ENCODE results near the gene TMPRSS9. TPM values are rescaled to one million over a fixed set of nuclear protein-coding genes. Genes with fewer than 3 reads are reported as not detected.

TMPRSS9 gene
- total RNA-seq, 1 experiment from 2014 or later: not detected

- BruUV-seq (replicated peaks): no TSS peak
- DNase-seq (no peak), ATAC-seq (no peak)
- Histone ChIP-seq H3K27ac (ENCODE audit: low read length) (no peak overlapping the region), H3K4me2 (ENCODE audit: low read length) (no peak overlapping the region), H3K36me3 (ENCODE audit: low read depth, low read length) (no peaks in the 10 kb centered on the region), H3F3A (ENCODE audit: low read length, unreplicated experiment) (no peaks in the 10 kb centered on the region), H3K79me2 (ENCODE audit: low read length) (no peaks in the 10 kb centered on the region), H3K4me1 (ENCODE audit: insufficient read depth, low read length) (no peaks in the 10 kb centered on the region), H3K4me3 (ENCODE audit: low read length) (no peak overlapping the region), H4K20me1 (ENCODE audit: low read length) (no peaks in the 10 kb centered on the region), H3K9me2 (replicated peaks; ENCODE audit: low read length) (no peaks in the 10 kb centered on the region), H3K9ac (ENCODE audit: low read length) (no peak overlapping the region), H3K9me3 (ENCODE audit: low read length) (no peaks in the 10 kb centered on the region), H2AFZ (ENCODE audit: low read length) (no peak overlapping the region), H3K27me3 (ENCODE audit: low read length) (peaks cover 12% of the 10 kb centered on the region)
- ChIA-PET POLR2A (ENCODE audit: unreplicated experiment) (no interaction called here), CTCF (no interaction called here)
- TF ChIP-seq EZH2phosphoT487 (IDR thresholded peaks at IDR 0.05; ENCODE audit: borderline replicate concordance, low read length) (no peak), EZH2 (IDR thresholded peaks at IDR 0.05; ENCODE audit: low read length, unreplicated experiment) (no peak)
- TF ChIP-seq, protein P1, sequence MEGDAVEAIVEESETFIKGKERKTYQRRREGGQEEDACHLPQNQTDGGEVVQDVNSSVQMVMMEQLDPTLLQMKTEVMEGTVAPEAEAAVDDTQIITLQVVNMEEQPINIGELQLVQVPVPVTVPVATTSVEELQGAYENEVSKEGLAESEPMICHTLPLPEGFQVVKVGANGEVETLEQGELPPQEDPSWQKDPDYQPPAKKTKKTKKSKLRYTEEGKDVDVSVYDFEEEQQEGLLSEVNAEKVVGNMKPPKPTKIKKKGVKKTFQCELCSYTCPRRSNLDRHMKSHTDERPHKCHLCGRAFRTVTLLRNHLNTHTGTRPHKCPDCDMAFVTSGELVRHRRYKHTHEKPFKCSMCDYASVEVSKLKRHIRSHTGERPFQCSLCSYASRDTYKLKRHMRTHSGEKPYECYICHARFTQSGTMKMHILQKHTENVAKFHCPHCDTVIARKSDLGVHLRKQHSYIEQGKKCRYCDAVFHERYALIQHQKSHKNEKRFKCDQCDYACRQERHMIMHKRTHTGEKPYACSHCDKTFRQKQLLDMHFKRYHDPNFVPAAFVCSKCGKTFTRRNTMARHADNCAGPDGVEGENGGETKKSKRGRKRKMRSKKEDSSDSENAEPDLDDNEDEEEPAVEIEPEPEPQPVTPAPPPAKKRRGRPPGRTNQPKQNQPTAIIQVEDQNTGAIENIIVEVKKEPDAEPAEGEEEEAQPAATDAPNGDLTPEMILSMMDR (conservative IDR thresholded peaks at IDR 0.05; ENCODE audit: low read depth, low read length): no peak
- intact Hi-C loops (cut with micrococcal nuclease): no loop called here
These were observed 4.7 kb upstream of the TMPRSS9 start for GRCh38 chr19:2355168-2356035.

DNA sequence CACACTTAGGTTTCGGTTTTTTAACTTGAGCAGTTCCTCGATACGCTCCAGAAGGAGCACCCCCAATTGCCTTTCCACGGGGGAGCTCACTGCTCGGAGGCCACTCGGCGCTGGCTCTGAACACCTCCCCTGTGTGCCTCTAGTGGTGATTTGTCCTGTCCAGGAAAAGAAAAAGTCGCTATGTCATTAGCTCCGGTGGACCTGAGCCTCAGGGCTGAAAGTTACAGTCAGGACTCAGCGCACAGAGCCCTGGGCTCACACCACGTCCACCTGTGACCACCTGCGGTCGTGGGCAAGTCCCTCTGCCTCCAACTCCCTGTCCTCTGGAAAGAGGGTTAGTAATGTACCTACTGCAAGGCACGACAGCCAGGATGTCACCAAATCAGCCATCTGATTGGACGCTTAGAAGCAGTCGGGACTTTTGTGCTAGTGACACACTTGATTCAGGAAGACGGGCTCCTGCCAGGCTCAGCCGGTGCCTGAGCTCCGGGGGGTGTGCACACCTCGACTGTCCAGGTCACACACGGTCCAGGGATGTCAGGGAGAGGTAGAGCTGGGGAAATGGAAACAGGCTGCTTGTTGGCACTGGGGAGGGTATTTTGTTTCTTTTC lies 3.9 kb upstream of the TMPRSS9 start:
- H3K9me2 ChIP-seq (replicated peaks; ENCODE audit: low read length): no peaks in the 10 kb centered on the region
- no peak overlapping the region for H3K4me2 ChIP-seq (ENCODE audit: low read length)
- CTCF ChIA-PET: no interaction called here
- H3K9ac ChIP-seq (ENCODE audit: low read length): no peak overlapping the region
- H3K9me3 ChIP-seq (ENCODE audit: low read length): no peaks in the 10 kb centered on the region
- DNase-seq (no peak), ATAC-seq (no peak)
- H2AFZ ChIP-seq (ENCODE audit: low read length): no peak overlapping the region
- no TSS peak for BruUV-seq (replicated peaks)
- no peaks in the 10 kb centered on the region for H3K4me1 ChIP-seq (ENCODE audit: insufficient read depth, low read length)
- H3F3A ChIP-seq (ENCODE audit: low read length, unreplicated experiment): no peaks in the 10 kb centered on the region
- H3K36me3 ChIP-seq (ENCODE audit: low read depth, low read length): no peaks in the 10 kb centered on the region
- POLR2A ChIA-PET (ENCODE audit: unreplicated experiment): no interaction called here
- H4K20me1 ChIP-seq (ENCODE audit: low read length): no peaks in the 10 kb centered on the region
- intact Hi-C loops (cut with micrococcal nuclease): no loop called here
- peaks cover 16% of the 10 kb centered on the region for H3K27me3 ChIP-seq (ENCODE audit: low read length)
- no peak overlapping the region for H3K4me3 ChIP-seq (ENCODE audit: low read length)
- no peaks in the 10 kb centered on the region for H3K79me2 ChIP-seq (ENCODE audit: low read length)
- H3K27ac ChIP-seq (ENCODE audit: low read length): no peak overlapping the region
- TF ChIP-seq EZH2phosphoT487 (IDR thresholded peaks at IDR 0.05; ENCODE audit: borderline replicate concordance, low read length): no peak

- Histone ChIP-seq H4K20me1 (ENCODE audit: low read length) (no peaks in the 10 kb centered on the region), H3K79me2 (ENCODE audit: low read length) (no peaks in the 10 kb centered on the region), H3K9ac (ENCODE audit: low read length) (no peak overlapping the region), H3F3A (ENCODE audit: low read length, unreplicated experiment) (no peaks in the 10 kb centered on the region), H3K36me3 (ENCODE audit: low read depth, low read length) (no peaks in the 10 kb centered on the region), H3K4me2 (ENCODE audit: low read length) (no peak overlapping the region), H2AFZ (ENCODE audit: low read length) (no peak overlapping the region), H3K9me2 (replicated peaks; ENCODE audit: low read length) (no peaks in the 10 kb centered on the region), H3K9me3 (ENCODE audit: low read length) (no peaks in the 10 kb centered on the region), H3K27me3 (ENCODE audit: low read length) (peaks cover 23% of the 10 kb centered on the region), H3K4me1 (ENCODE audit: insufficient read depth, low read length) (no peaks in the 10 kb centered on the region), H3K4me3 (ENCODE audit: low read length) (no peak overlapping the region), H3K27ac (ENCODE audit: low read length) (no peak overlapping the region)
- POLR2A ChIA-PET (ENCODE audit: unreplicated experiment): no interaction called here
- intact Hi-C loops (cut with micrococcal nuclease): no loop called here
- no peak for DNase-seq
- ATAC-seq: no peak
- no TSS peak for BruUV-seq (replicated peaks)
- CTCF ChIA-PET: no interaction called here
- TF ChIP-seq, protein P1 (conservative IDR thresholded peaks at IDR 0.05; ENCODE audit: low read depth, low read length): no peak
- TF ChIP-seq EZH2phosphoT487 (IDR thresholded peaks at IDR 0.05; ENCODE audit: borderline replicate concordance, low read length) (no peak), EZH2 (IDR thresholded peaks at IDR 0.05; ENCODE audit: low read length, unreplicated experiment) (no peak)
These were observed 2.5 kb upstream of the TMPRSS9 start for GRCh38 chr19:2357279-2358206.

Measured in PC-3 (cell line).